NAMALWA (cell line): ENCODE results near the gene ESPN.
"Not testable (repeated sequence)": the region's sequence is repeated elsewhere in the genome, so short reads cannot be mapped to it uniquely, and the experiment has no call there.

Source experiments
- DNase-seq: peaks from one replicate; pipeline ENCODE4 v3.0.0-alpha.2; 2015; ENCODE audit warnings: low spot score

The ESPN gene

GRCh38 chr1:6448749-6449631 is 24.4 kb downstream of the ESPN start:
- DNase-seq, result peak; percentile 46

- no peak for DNase-seq
Observed at GRCh38 chr1:6450005-6450450, 25.5 kb downstream of the ESPN start.

- not testable (repeated sequence) for DNase-seq
Observed at GRCh38 chr1:6450486-6450885, 25.9 kb downstream of the ESPN start.

GRCh38 chr1:6450943-6451373 is 26.4 kb downstream of the ESPN start:
- DNase-seq, result no peak

- not testable (repeated sequence) for DNase-seq
Observed at GRCh38 chr1:6453895-6454855, 29.6 kb downstream of the ESPN start.

- no peak for DNase-seq
Observed at GRCh38 chr1:6454856-6455751, 30.5 kb downstream of the ESPN start.

- DNase-seq, result not testable (repeated sequence)
Observed at GRCh38 chr1:6455752-6456520, 31.4 kb downstream of the ESPN start.

- peak; percentile 52 for DNase-seq
Observed at GRCh38 chr1:6456800-6457466, 32.4 kb downstream of the ESPN start.

GRCh38 chr1:6459850-6460265 is 35.3 kb downstream of the ESPN start:
- no peak for DNase-seq

GRCh38 chr1:6460301-6461050 is 35.9 kb downstream of the ESPN start:
- DNase-seq, result peak; percentile 70

GRCh38 chr1:6461051-6461530 is 36.5 kb downstream of the ESPN start:
- no peak for DNase-seq

GRCh38 chr1:6461538-6462411 is 37.2 kb downstream of the ESPN start:
- no peak for DNase-seq

- DNase-seq, result no peak
Observed at GRCh38 chr1:6462412-6463119, 38.0 kb downstream of the ESPN start.

GRCh38 chr1:6463120-6463412 is 38.5 kb downstream of the ESPN start:
- DNase-seq, result no peak

GRCh38 chr1:6464514-6464836 is 39.9 kb downstream of the ESPN start:
- DNase-seq, result no peak

- no peak for DNase-seq
Observed at GRCh38 chr1:6464915-6465314, 40.3 kb downstream of the ESPN start.

GRCh38 chr1:6465461-6466005 is 41.0 kb downstream of the ESPN start:
- DNase-seq, result no peak

- DNase-seq, result no peak
Observed at GRCh38 chr1:6466023-6466422, 41.4 kb downstream of the ESPN start, which contains the start of gene TNFRSF25. TNFRSF25 (minus strand) TSS chr1:6466173; CDS start chr1:6466107, 66 bp downstream.
